MM.1S (cell line): Measurements from ENCODE around the gene ELOA2.

Experiments used
- DNase-seq: peaks from one replicate; pipeline ENCODE4 v3.0.0-alpha.2; 2015
- H2AFZ ChIP-seq: fragments of 300-600 bp; sonication (generic); 2 replicates; pipeline ENCODE4 v1.6.0; 2016; ENCODE audit warnings: antibody characterized with exemption, low read length
- H3F3A ChIP-seq: fragments of 300-600 bp; sonication (generic); 2 replicates; pipeline ENCODE4 v1.6.1; 2016; ENCODE audit warnings: mild to moderate bottlenecking, antibody characterized with exemption, low read length, moderate library complexity, mixed read lengths; ENCODE audit not compliant: insufficient read depth
- H3K27ac ChIP-seq: fragments of 300-600 bp; sonication (generic); 2 replicates; pipeline ENCODE4 v1.5.1; 2016; ENCODE audit warnings: mild to moderate bottlenecking, low read length
- H3K27me3 ChIP-seq: fragments of 300-600 bp; sonication (generic); replicated peaks from 2 replicates; pipeline ENCODE4 v1.6.0; 2016; ENCODE audit warnings: low read length; ENCODE audit not compliant: insufficient read depth
- H3K36me3 ChIP-seq: fragments of 300-600 bp; sonication (generic); replicated peaks from 2 replicates; pipeline ENCODE4 v1.6.1; 2016; ENCODE audit warnings: mild to moderate bottlenecking, low read length, mixed read lengths; ENCODE audit not compliant: insufficient read depth
- H3K4me1 ChIP-seq: fragments of 300-600 bp; sonication (generic); 2 replicates; pipeline ENCODE4 v1.6.1; 2016; ENCODE audit warnings: low read length, mixed read lengths
- H3K4me2 ChIP-seq: fragments of 300-600 bp; sonication (generic); 2 replicates; pipeline ENCODE4 v1.6.0; 2016; ENCODE audit warnings: low read depth, low read length
- H3K4me3 ChIP-seq: fragments of 300-600 bp; sonication (generic); 2 replicates; pipeline ENCODE4 v1.5.1; 2016; ENCODE audit warnings: low read length, mixed read lengths
- H3K79me2 ChIP-seq: fragments of 300-600 bp; sonication (generic); 2 replicates; pipeline ENCODE4 v1.6.1; 2016; ENCODE audit warnings: mixed run types, low read length, mixed read lengths
- H3K9ac ChIP-seq: fragments of 300-600 bp; sonication (generic); 2 replicates; pipeline ENCODE4 v1.6.1; 2016; ENCODE audit warnings: low read length, mixed read lengths
- H3K9me2 ChIP-seq: fragments of 300-600 bp; sonication (generic); replicated peaks from 2 replicates; pipeline ENCODE4 v1.6.1; 2016; ENCODE audit warnings: mild to moderate bottlenecking, low read length, mixed read lengths; ENCODE audit not compliant: insufficient read depth
- H3K9me3 ChIP-seq: fragments of 300-600 bp; sonication (generic); replicated peaks from 2 replicates; pipeline ENCODE4 v1.6.1; 2016; ENCODE audit warnings: mild to moderate bottlenecking, low read length, mixed read lengths; ENCODE audit not compliant: insufficient read depth
- H4K20me1 ChIP-seq: fragments of 300-600 bp; sonication (generic); 2 replicates; pipeline ENCODE4 v1.6.1; 2016; ENCODE audit warnings: mild to moderate bottlenecking, low read length, moderate library complexity, mixed read lengths; ENCODE audit not compliant: insufficient read depth
- EZH2 ChIP-seq: fragments of 300-600 bp; sonication (generic); optimal IDR thresholded peaks from 2 replicates; pipeline ENCODE3; 2017; ENCODE audit warnings: low read depth, mild to moderate bottlenecking, antibody characterized with exemption, low read length, mixed read lengths
- EZH2phosphoT487 ChIP-seq: fragments of 300-600 bp; sonication (generic); IDR thresholded peaks from 2 replicates; pipeline ENCODE4 v1.6.1; 2018; ENCODE audit warnings: antibody characterized with exemption, low read length
- TF ChIP-seq, protein P1 (sequence below): fragments of 300-600 bp; sonication (generic); IDR thresholded peaks from 2 replicates; pipeline ENCODE4 v1.5.1; 2016; ENCODE audit warnings: antibody characterized with exemption, low read length, mixed read lengths

The ELOA2 gene

DNA sequence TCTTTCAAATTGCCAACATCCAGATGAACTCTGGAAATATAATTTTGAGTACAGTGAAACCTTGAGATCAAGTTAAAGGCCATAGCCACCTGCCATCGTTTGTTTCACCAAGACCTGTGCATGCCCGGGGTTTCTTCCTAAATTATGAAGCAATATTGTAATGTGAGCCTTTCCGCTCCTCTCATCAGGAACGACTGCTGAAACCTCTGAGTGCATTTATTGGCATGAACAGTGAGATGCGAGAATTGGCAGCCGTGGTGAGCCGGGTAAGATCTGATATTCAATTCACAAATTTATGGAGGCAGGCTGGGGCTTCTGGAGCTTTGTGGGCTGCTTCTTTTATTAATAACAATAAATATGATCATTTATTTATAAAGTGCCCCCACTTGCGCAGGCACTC is 27.7 kb upstream of the ELOA2 start:
- Histone ChIP-seq H3K79me2 (no peaks in the 10 kb centered on the region), H3K4me3 (no peak overlapping the region), H3K4me2 (no peak overlapping the region), H3F3A (no peaks in the 10 kb centered on the region), H3K36me3 (no peaks in the 10 kb centered on the region), H3K27me3 (no peaks in the 10 kb centered on the region), H3K27ac (no peak overlapping the region), H4K20me1 (no peaks in the 10 kb centered on the region), H3K9ac (no peak overlapping the region), H3K4me1 (no peaks in the 10 kb centered on the region), H2AFZ (no peak overlapping the region), H3K9me2 (no peaks in the 10 kb centered on the region), H3K9me3 (no peaks in the 10 kb centered on the region)
- no peak for TF ChIP-seq EZH2
- TF ChIP-seq EZH2phosphoT487, result no peak
- TF ChIP-seq, protein P1, sequence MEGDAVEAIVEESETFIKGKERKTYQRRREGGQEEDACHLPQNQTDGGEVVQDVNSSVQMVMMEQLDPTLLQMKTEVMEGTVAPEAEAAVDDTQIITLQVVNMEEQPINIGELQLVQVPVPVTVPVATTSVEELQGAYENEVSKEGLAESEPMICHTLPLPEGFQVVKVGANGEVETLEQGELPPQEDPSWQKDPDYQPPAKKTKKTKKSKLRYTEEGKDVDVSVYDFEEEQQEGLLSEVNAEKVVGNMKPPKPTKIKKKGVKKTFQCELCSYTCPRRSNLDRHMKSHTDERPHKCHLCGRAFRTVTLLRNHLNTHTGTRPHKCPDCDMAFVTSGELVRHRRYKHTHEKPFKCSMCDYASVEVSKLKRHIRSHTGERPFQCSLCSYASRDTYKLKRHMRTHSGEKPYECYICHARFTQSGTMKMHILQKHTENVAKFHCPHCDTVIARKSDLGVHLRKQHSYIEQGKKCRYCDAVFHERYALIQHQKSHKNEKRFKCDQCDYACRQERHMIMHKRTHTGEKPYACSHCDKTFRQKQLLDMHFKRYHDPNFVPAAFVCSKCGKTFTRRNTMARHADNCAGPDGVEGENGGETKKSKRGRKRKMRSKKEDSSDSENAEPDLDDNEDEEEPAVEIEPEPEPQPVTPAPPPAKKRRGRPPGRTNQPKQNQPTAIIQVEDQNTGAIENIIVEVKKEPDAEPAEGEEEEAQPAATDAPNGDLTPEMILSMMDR, result no peak
- no peak for DNase-seq

DNA sequence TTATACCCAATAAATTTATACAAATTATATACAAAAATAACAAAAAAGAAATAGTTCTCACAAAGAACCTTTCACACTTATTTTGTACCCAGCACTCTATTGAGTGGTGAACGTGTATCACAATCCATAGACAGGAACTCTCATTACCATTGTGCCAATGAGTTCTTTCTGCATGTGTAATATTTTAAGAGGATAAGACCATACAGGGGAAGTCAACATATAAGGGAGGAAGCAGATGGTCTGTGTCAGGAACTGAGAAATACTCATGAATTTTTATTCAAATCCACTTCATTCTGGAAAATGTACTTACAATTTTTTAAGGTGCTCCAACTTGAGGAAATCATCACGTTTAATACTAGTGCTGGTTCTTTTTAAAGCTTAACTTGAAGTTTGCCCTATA is 27.1 kb upstream of the ELOA2 start:
- Histone ChIP-seq H3K4me2 (no peak overlapping the region), H3K27me3 (no peaks in the 10 kb centered on the region), H3K9ac (no peak overlapping the region), H3K79me2 (no peaks in the 10 kb centered on the region), H4K20me1 (no peaks in the 10 kb centered on the region), H3K4me1 (no peaks in the 10 kb centered on the region), H3K9me2 (no peaks in the 10 kb centered on the region), H3K9me3 (no peaks in the 10 kb centered on the region), H2AFZ (no peak overlapping the region), H3K4me3 (no peak overlapping the region), H3F3A (no peaks in the 10 kb centered on the region), H3K27ac (no peak overlapping the region), H3K36me3 (no peaks in the 10 kb centered on the region)
- DNase-seq, result no peak
- TF ChIP-seq EZH2phosphoT487 (no peak), EZH2 (no peak)
- TF ChIP-seq, protein P1, result no peak

DNA sequence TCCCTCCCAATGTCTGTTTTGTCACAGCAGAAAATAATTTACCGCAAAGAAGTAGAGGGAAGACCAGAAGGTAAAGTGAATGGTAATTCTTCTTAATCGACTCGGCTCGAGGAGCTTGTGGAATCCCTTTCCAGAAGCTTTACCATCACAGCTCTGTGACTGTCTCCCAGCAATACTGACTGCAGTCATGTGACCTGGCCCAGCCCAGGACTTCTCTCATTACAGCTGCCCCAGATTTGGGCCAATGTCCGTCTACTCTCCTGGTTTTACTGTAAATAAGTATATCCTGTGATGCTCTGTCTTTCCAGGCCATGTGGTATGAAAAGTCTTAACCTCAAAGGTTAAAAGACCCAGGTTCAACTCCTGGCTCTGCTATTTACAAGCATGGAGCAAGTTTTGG is 18.9 kb upstream of the ELOA2 start:
- Histone ChIP-seq H3K27ac (no peak overlapping the region), H3K4me3 (no peak overlapping the region), H3K79me2 (no peaks in the 10 kb centered on the region), H3K27me3 (no peaks in the 10 kb centered on the region), H3K36me3 (no peaks in the 10 kb centered on the region), H3K9me3 (no peaks in the 10 kb centered on the region), H3K9me2 (no peaks in the 10 kb centered on the region), H4K20me1 (no peaks in the 10 kb centered on the region), H2AFZ (no peak overlapping the region), H3K9ac (no peak overlapping the region), H3K4me1 (no peaks in the 10 kb centered on the region), H3F3A (no peaks in the 10 kb centered on the region), H3K4me2 (no peak overlapping the region)
- TF ChIP-seq, protein P1, result no peak
- no peak for TF ChIP-seq EZH2phosphoT487
- no peak for TF ChIP-seq EZH2
- DNase-seq, result no peak

DNA sequence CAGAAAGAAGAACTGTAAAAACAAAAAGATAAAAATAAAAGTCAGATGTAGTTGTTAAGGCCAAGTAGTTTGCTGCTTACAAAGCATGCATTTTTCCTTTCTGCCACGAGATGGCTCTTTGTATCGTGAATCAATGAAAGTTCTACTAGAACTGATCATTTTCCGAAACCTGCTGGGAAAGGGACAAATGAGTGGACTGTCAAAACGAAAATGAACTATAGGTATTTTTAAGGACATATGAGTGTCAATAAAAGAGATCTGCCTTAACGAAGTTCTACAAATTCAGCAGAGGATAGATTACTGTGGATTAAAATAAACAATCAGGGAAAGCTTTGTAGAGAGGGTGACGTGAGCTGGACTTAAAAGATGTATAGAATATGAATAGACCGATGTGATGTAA is 15.0 kb upstream of the ELOA2 start:
- no peak overlapping the region for H3K9ac ChIP-seq
- TF ChIP-seq, protein P1, result peak; percentile 74
- no peak for TF ChIP-seq EZH2phosphoT487
- H3K9me2 ChIP-seq, result no peaks in the 10 kb centered on the region
- no peaks in the 10 kb centered on the region for H3K4me1 ChIP-seq
- H3K27ac ChIP-seq, result no peak overlapping the region
- no peaks in the 10 kb centered on the region for H3F3A ChIP-seq
- no peak overlapping the region for H3K4me3 ChIP-seq
- H4K20me1 ChIP-seq, result no peaks in the 10 kb centered on the region
- H3K79me2 ChIP-seq, result no peaks in the 10 kb centered on the region
- H3K36me3 ChIP-seq, result no peaks in the 10 kb centered on the region
- no peak overlapping the region for H3K4me2 ChIP-seq
- no peaks in the 10 kb centered on the region for H3K27me3 ChIP-seq
- DNase-seq, result peak; percentile 55
- no peaks in the 10 kb centered on the region for H3K9me3 ChIP-seq
- H2AFZ ChIP-seq, result no peak overlapping the region
